Activated CD4-positive, CD25-positive, alpha-beta regulatory T cell treated with anti-CD3 and anti-CD28 coated beads, Interleukin-2, amount 50 U/mL, for 24 hours (primary cell): ENCODE data around the gene ZFYVE28.

Source experiments
- ATAC-seq, 2 donors: fragments of 150-1000 bp; cut with Tn5 transposase; one replicate each; pipeline ENCODE4 v1.10.0; 2021; ENCODE audit warnings: mild to moderate bottlenecking in 1 of 2, moderate library complexity in 1 of 2

ZFYVE28 gene

DNA sequence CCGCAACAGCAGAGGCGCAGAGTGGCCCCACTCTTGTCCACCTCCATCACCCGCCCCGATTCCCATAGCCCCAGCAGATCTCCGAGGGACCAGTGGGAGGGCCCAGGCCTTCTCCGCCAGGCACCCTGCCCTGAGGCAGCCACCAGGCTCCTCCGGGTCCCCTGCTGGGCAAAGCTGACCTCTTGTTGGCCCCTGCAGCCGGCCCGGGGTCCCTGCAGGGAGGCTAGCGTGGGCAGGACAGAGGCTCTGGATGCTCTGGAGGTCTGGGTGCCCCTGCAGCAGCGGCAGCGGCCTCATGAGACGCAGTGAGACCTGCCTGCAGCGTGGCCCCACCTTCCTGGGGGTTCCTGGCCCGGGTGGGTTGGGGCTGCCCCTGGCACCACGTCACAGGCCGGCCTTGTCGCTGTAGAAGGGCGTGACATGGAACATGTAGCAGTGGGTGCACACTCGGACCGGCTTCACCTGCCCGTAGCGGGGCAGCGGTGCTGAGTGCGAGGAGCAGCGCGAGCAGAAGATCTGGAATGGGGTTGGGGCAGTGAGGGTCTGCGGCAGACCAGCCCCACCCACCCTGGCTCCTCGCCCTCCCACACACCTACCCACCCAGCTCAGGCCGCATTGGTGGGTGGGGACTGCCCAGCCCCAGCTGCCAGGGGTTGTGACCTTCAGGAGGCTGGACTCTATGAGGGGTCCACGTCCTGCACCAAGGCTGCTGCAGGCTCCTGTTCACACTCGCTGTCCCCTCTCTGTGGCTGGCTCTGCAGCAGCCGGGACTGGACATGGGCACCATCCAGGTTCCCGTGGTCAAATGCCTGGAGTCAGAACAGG is 147.9 kb downstream of the ZFYVE28 start:
- ATAC-seq = no peak

DNA sequence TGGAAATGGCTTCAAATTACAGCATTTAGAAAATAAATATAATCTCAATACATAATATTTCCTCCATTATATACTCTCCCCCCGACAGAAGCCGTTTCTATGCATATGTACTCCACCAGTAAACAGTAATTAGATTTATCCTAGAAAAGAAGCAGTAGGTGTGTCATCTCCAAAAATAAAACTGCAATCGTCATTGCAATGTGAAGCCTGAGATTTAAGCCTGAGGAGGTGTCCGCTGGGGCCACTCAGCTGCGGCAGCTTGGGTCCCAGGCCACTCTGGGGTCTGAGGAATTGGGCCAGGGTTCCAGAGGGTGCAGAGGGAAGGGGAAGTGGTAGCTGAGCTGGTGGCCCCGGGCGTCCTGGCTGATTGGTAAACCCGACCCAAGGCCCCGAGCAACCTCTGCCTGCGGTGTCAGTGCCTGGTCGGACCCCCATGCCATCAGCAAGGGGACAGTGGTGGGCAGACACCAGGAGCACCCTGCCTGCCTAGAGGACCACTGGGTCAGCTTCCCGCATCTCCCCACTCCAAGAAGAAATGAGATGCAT is 148.8 kb downstream of the ZFYVE28 start:
- no peak for ATAC-seq

DNA sequence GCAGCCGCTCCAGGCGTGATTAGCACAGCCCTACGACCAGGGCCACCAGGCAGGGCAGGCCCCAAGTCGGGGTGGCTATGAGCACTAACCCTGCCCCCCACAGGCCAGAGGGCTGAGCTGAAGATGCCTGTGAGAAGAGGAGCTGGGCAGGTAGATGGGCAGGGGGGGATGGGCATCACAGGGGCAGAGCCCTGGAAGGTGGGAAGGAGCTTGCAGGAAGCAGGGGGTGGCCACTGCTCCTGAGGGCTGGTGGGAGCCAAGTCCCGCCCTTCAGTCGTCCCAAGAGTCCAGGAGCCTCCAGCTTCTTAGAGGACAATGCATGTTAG is 149.3 kb downstream of the ZFYVE28 start:
- no peak for ATAC-seq

DNA sequence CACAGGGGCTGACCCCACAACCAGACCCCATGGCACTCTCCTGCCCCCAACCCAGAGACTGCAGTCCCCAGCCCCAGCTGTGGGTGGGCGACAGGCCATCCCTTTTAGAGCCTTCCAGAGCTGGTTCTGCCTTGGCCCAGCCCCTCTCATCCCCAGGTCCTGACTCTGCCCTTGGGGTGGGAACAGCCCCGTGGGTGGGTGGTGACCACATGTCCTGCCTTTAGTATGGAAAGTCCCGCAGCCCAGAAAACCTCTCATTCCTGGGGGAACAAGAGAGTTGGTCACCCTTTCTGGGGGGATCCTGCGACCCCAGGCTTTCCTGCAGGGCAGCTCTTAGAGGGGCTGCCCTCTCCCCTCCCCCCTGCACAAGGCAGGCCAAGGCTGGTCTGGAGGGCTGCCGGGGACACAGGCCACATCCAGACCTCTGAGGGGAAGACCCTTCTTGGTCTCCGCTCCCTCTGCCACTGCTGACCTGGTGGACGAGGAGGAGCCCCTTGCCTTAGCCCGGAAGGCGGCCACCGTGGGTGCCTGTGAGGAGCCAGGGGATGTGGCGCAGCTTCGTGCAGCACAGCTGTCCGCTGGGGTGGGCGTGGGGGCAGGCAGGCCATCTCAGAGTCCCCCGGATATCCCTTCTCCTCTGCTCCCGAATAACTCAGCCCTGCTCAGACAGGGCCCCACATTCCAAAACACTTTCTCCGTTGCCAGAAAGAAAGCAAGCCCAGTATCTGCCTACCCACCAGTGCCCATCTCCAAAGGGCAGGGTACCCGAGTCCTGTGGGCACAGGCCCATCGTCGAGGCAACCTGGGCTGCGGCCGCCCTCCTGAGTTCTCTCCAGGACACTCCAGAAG is 149.9 kb downstream of the ZFYVE28 start:
- no peak for ATAC-seq

DNA sequence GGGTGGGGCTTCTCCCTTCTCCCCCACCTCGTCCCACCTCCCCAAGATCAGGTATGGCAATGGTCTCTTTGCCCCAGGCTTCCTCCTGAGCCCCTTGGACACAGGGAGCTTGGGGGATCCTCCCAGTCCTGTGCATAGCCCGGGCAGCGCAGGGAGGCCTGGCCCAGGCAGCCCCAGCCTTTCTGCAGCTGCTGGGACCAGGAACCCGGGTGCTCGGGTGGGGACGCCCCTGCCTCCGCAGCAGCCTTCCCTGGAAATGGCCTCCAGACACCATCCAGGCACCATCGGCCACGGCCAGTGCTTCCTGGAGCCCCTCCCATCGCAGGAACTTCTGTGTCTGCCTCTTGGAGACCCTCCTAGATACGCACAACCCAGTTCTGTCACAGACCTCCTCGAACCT is 150.6 kb downstream of the ZFYVE28 start:
- ATAC-seq = no peak

DNA sequence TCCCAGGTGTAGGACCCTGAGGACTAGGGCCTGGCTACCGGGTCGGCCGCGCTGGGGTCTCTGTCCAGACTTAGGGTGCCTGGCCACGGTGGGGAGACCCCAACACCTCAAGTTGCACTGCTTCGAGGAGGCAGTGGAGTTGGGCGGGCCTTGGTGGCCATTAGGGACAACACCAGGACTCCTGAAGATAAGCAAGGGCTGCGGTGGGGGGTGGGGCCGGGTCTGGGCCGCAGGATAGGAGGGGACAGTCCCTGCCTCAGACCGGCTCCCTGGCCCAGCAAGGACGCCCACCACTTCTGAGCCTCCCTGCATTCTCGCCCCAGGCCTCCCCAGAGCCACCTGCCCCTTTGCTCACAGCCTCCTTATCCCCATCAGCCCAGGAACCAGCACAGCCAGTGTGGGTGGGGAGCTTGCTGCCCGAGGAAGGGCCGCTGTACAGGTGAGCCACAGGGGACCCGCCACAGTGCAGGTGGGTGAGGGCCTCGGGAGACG is 151.1 kb downstream of the ZFYVE28 start:
- ATAC-seq = no peak

DNA sequence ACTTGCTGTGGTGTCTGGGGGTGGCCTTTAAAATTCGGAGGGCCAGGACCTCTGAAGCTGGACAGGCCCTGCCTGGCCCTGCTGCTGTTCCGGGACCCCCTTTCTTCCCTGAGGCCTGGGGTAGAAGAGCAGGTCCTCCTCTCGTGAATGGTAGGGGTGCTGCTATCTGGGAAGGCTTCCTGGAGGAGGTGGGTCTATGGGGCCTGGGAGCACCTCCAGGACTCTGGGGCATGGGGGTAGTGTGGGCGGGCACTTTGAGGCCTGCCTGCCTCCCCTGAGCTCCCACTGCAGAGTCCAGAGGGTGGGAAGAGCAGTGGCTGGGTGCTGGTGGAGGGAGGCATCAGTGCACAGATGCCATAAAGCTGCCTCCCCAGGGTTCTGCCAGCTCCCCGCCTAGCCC is 151.6 kb downstream of the ZFYVE28 start:
- ATAC-seq = no peak

DNA sequence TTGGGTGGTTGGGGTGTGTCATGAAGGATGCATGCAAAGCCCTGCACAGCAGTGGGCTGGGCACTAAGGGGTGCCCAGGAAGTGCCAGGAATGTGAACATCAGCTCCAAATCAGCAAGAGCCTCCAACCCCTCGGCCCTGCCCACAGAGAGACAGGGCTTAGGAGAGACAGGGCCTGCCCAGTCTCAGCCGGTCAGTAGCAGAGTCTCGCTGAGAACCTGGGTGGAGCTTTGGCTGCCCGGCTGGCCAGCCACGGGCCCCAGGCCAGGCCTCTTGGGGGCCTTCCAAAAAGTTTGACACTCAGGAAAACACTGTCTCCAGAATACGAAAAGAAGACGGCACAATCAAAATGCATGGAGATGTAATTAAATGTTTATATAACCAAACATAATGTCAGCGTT is 152.3 kb downstream of the ZFYVE28 start:
- no peak for ATAC-seq

DNA sequence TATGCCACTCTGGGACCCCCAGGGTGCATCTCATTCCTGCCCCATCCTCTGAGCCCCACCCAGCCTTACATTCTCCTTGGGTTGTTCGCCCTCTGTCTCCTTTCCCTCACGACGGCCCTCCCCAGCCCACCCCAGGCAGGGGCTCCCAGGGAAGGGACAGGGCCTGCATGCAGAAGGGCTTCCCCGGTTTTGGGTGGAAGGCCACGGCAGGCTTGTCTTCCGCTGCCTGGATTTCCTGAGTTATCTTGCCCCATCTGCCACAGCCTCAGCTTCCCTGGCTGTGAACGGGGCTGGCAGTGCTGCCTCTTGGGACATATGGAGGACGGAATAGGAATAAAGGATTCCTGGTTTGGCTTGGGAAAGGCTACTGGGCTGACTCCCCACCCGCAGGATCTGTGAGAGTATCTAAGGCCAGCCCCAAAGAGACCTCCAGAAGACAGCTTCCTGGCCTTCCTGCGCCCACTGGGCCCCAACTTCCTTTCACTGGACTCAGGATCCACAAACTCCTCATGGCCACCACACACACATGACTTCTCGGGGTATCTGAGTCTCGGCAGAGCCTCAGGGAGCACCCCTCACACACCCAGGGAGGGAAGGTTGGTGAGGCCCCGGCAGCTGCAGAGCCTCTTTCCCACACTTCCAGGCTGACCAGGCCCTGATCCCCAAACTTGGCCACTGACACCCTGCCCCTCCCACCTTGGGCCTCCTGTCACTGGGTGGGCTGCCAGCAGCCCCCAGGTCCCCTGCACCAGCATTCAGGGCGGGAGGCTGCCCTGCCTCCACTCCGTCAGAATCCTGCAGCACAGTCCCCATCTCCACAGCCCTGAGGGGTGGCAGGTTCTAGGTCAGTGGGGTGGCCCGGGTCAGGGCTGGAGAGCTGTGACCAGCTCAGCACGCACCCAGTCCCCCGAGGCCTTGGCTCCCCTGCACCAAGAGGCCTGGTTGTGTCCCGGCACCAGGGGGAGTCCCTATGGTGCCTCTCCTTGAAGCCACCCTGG is 153.0 kb downstream of the ZFYVE28 start:
- no peak for ATAC-seq

DNA sequence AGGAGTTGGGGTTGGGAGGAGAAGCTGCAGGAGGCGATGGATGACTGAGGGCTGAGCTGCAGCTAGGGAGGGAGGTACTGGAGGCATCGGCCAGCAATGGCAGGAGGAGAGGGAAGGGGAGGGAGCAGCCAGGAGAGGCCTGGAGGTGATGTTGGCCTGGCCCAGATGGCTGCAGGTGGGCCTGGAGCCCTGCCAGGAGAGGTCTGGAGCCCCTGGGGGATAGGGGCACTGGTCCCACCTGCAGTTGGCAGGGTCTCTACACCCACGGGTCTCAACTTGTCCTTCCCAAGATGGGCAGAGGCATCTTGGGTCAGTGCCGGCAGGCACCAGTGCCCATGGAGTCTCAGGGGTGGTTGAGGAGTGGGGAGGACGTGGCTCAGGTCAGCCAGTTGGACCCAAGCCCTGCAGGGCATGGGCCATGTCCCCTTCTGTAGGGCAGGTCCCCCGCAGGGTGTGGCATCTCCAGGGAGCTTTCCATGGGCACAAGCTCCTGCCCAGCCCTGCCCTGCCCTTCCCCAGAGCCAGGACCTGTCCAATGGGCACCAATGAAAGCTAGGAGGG is 153.9 kb downstream of the ZFYVE28 start:
- no peak for ATAC-seq

DNA sequence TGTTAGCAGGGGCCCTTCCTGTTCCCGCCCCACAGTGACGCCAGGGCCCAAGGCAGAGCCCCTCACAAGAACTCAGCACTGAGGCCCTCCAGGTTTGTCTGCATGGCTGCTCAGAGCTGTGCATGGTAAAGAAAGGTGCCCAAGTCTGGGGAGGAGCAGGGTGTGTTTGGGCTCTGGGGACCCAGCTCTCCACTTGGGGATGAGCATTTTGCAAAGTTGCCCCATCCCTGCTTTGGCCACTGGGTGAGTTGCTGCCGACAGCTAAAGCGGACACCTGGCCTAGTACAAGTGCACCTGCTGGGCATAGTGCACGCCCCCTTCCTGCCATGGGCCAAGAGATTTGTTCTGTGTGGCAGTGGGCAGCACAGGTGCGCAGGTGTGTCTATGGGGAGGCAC is 154.5 kb downstream of the ZFYVE28 start:
- ATAC-seq = no peak

DNA sequence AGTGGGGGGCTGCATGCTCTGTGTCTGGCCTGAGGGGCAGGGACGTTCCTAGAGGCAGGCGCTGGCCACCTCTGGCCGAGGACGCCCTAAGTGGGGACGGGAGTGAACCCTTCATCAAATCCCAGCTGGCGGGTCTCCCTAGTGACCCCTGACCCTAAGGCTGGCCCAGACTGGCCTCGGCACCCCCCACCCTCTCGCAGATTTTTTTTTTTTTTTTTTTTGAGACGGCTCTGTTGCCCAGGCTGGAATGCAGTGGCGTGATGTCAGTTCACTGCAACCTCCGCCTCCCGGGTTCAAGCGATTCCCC is 155.5 kb downstream of the ZFYVE28 start:
- ATAC-seq = no peak

DNA sequence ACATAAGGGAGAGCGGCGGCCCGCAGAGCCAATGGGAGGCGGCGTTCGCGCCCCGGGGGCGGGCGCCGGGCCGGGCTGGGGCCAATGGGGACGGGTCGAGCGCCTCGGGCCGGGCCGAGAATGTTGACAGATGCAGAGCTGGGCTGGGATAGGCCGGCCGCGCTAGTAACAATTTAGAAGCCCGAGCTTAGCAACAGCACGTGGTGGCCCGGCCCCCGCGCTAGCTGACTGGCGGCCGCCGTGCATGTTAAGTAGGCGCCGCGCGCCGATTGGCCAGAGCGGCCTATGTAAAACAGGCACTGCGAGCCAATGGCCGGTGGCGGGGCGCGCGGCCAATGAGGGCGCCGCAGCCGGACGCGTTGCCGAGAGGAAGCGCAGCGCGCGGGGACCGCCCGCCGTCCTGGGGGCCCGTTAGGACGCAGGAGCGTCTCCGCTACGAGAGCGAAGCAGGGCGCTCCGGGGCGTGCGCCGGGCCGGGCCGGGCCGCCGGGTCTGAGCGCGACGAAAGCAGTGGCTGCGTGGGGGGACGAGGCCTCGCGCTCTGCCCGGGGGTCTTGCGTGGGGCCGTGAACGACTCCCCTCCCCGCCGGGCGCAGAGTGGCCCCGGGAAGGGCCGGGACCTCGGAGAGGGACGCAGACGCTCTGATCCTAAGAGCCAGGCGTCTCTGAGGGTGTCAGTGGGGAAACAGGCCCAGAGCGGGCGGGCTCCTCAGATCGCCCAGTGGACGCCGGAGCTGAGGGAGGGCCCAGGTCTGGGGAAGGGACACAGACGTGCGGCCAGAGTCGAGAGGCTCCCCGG is 156.1 kb downstream of the ZFYVE28 start:
- peak; percentile 95 to 96 for ATAC-seq

DNA sequence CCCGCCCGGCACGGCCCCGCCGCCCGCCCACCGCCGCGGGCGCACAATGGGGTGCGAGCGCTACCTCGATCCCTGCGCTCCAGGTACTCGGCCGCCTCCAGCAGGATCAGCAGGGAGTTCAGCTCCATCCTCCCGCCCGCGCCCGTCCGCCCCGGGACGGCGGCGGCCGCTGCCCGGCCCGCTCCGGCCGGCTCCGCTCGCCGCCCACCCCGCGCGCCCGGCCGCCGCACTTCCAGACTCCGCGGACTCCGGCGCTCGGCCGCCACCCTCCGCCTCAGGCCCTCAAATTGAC is 156.6 kb downstream of the ZFYVE28 start, which contains the start of gene MXD4:
Gene MXD4, minus strand, starts transcription at position 257 of the 292 bp plus-strand sequence. Its CDS starts 129 bp downstream, at position 128.
- peak in 1 of 2 donors; percentile 0 for ATAC-seq

DNA sequence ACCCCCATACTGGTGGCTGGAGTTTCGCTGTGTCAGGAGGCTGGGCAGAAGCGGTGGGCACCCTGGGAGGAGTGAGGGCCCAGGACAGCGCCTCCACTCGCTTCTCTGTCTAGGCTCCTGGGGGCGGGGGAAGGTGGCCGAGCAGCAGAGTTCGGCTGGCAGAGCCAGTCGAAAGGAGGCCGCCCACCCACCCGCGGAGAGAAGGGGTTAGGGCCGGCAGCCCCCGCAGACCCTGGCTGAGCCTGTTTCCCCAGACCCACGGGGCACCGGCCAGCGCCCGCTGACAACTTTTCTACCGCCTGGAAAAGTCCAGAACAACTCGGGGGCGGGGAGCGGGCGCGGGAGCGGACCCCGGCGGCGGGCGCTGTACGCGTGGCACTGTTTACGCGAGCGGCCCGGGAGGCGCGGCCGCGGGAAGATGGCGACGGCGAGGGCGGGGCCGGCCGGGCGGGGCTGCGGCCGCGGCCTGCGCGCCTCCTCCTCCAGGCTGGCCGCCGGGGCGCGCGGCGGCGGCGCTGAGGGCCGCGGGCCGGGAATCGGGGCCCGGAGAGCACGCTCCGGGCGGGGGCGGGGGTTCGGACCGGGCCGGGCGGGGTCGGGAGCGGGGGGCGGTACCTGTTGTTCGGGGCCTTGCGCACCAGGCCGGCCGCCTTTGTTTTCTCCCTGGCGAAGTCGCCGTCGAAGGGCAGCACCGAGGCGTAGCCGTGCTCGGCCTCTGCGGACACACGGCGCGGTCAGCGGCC is 157.2 kb downstream of the ZFYVE28 start:
- ATAC-seq = peak in 1 of 2 donors; percentile 5

DNA sequence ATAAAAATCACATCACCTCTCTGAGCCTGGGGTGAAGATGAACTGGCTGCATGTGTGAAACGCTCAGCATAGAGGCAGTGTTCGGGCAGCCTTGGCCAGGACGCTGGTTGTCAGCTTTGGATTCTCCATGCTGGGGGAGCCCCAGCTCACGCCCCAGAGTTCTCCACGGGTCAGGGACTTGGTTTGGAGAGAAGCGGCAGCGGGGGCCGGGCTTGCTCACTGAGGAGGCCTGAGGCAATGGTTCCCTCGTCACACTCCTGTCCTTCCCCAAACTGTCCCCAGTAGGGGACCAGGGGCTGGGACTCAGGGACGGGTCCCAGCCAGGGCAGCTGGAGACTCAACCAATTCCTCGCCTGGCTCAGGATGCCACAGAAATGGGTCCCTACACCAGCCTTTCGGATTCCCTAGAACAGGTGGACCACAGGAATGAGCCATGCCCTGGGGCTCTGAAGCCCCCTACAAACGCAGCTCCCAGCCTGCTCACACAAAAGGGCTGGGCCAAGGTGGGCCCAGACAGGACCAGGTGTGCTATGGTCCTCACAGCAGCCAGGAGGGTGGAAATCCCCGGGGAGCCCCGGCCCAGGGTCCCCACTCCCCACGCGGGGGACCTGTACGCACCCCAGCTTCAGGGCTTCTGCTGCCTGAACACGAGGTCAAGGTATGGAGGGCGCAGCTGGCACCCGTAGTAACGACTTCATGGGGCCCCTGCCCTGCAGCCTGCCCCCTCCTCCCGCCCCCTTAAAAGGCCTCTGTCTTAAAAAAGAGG is 157.9 kb downstream of the ZFYVE28 start:
- ATAC-seq = no peak

DNA sequence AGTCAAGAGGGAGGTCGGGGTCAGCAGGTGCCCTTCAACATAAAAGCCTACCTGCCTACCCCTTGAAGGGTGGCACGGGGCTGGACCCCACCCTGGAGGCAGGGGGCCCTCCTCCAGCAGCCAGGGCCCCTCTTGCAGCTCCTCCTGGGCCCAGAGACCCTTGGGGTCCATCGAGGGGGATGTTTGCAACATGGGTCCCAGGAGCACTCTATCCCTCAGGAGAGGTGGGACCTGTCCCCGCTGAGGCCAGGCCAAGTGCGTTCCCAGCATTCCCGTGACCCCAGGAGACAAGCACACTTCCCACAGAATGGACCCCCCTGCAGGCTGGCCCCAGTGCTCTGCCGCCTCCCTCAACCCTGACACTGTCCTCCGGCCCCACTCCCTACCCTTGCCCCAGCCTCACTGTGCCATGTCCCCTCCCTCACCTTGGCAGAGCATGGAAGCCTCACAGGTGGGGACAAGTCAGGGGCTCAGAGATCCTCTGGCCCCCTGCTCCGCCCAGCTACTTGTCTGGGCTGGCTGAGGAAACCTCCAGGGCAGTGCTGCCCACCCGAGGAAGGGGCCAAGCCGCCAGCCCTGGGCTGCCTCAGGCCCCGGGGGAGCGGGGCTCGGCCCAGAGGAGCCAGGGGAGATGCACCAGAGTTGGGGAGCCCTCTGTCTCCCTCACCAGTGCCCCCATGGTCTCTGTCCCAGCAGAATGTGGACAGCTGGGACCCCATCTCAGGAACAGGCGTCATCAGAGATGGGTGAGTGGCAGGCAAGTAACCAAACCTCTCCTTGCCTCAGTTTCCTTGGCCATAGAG is 158.7 kb downstream of the ZFYVE28 start:
- ATAC-seq = no peak

DNA sequence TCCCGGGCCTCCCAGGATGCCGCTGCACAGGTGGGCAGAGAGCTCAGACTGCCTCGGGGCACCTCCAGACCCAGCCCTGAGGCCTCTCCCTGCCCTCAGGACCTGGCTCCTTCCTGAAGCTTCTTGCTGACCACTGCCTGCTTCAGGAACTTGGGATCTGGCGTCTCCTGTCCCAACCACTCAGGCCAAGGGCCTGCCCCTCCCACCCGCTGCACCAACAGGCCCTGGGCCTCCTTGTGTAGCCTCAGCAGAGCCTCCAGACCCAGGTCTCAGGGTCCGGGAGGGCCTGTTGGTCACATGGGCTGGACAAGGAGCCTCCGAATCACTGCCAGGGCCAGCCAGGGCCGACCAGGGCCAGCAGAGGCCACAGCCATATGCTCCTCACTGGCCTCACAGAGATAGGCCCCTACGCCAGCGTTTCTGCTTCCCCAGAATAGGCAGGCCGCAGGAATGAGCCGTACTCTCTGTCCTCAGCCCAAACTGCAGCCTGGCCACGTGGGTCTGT is 159.4 kb downstream of the ZFYVE28 start:
- no peak for ATAC-seq
